Measurements from ENCODE around the gene KRT38.

The KRT38 gene

DNA sequence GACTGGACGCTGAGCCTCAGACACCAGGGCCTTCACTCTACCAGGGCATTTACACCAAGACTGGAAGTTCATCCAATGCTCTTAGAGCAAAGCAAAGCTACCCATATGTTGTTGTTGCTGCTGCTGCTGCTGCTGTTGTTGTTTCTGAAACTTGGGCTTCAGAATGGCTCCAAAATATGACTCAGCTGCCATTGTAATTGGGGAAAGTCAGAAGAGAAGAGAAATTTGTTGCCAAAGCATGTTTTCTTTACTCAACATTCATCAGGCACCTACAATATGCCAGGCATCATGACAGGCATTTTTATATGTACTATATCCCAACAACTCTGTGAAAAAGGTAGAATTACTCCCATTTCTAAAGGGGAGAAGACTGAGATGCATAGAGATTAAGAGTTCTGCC, 14.5 kb upstream of the KRT38 start:
- TF ChIP-seq, protein P1, sequence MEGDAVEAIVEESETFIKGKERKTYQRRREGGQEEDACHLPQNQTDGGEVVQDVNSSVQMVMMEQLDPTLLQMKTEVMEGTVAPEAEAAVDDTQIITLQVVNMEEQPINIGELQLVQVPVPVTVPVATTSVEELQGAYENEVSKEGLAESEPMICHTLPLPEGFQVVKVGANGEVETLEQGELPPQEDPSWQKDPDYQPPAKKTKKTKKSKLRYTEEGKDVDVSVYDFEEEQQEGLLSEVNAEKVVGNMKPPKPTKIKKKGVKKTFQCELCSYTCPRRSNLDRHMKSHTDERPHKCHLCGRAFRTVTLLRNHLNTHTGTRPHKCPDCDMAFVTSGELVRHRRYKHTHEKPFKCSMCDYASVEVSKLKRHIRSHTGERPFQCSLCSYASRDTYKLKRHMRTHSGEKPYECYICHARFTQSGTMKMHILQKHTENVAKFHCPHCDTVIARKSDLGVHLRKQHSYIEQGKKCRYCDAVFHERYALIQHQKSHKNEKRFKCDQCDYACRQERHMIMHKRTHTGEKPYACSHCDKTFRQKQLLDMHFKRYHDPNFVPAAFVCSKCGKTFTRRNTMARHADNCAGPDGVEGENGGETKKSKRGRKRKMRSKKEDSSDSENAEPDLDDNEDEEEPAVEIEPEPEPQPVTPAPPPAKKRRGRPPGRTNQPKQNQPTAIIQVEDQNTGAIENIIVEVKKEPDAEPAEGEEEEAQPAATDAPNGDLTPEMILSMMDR (IDR thresholded peaks at IDR 0.05): no peak
- Histone ChIP-seq H3K4me1 (peaks cover 2% of the 10 kb centered on the region), H3K9ac (no peak overlapping the region), H2AFZ (no peak overlapping the region), H3K79me2 (no peaks in the 10 kb centered on the region), H3K27ac (no peak overlapping the region), H3K36me3 (ENCODE audit: control insufficient read depth, insufficient read depth, low read length) (no peaks in the 10 kb centered on the region), H3K4me3 (ENCODE audit: low read depth, low read length) (no peak overlapping the region), H3K27me3 (ENCODE audit: control insufficient read depth, insufficient read depth, low read length) (no peaks in the 10 kb centered on the region), H3K9me3 (ENCODE audit: control insufficient read depth, low read length) (no peaks in the 10 kb centered on the region), H3K4me2 (ENCODE audit: low read length) (no peak overlapping the region)

DNA sequence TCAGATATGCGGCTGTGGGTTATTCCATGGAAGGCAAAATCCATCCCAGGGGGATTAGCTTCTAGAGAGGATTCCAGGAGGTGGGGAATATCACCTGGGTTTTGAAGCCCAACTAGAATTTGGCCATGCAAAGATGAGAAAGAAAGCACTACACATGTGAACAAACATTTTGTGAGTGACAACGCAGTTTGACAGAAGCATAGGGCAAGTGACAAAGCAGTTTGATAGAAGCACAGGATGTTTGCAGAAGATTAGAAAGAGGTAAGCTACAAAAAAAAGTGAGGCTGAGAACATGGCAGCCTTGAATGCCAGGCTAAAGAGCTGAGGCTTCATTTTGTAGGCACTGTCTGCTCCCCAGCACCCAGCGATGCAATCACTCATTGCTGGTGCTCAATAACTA, 12.3 kb upstream of the KRT38 start:
- Histone ChIP-seq H3K36me3 (ENCODE audit: control insufficient read depth, insufficient read depth, low read length) (no peaks in the 10 kb centered on the region), H3K9me3 (ENCODE audit: control insufficient read depth, low read length) (no peaks in the 10 kb centered on the region), H2AFZ (no peak overlapping the region), H3K27ac (no peak overlapping the region), H3K9ac (no peak overlapping the region), H3K4me3 (ENCODE audit: low read depth, low read length) (no peak overlapping the region), H3K4me1 (peaks cover 2% of the 10 kb centered on the region), H3K79me2 (no peaks in the 10 kb centered on the region), H3K4me2 (ENCODE audit: low read length) (no peak overlapping the region), H3K27me3 (ENCODE audit: control insufficient read depth, insufficient read depth, low read length) (no peaks in the 10 kb centered on the region)
- TF ChIP-seq, protein P1 (IDR thresholded peaks at IDR 0.05): no peak

DNA sequence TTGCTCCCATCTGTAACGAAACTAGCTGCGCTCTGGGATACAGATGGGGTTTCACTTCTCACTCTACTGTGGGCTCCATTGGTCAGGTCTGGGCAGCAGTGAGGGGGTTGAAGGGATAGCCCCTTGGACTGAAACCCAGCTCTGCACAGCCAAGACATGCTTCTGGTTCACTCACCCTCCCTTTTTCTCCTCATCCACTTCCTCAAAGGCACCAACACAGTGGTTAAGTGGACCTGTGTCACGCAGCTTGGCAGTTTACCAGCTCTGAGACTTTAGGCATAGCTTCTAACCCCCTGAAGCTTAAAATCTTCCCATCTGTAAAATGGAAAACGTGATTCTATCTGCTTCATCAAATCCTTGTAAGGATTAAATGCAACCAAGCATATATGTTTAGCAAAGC, 11.5 kb upstream of the KRT38 start:
- no peak overlapping the region for H3K9ac ChIP-seq
- no peak overlapping the region for H3K4me3 ChIP-seq (ENCODE audit: low read depth, low read length)
- no peaks in the 10 kb centered on the region for H3K9me3 ChIP-seq (ENCODE audit: control insufficient read depth, low read length)
- H3K36me3 ChIP-seq (ENCODE audit: control insufficient read depth, insufficient read depth, low read length): no peaks in the 10 kb centered on the region
- no peaks in the 10 kb centered on the region for H3K27me3 ChIP-seq (ENCODE audit: control insufficient read depth, insufficient read depth, low read length)
- no peak overlapping the region for H2AFZ ChIP-seq
- H3K4me2 ChIP-seq (ENCODE audit: low read length): no peak overlapping the region
- no peaks in the 10 kb centered on the region for H3K4me1 ChIP-seq
- no peaks in the 10 kb centered on the region for H3K79me2 ChIP-seq
- H3K27ac ChIP-seq: no peak overlapping the region
- TF ChIP-seq, protein P1 (IDR thresholded peaks at IDR 0.05): no peak

DNA sequence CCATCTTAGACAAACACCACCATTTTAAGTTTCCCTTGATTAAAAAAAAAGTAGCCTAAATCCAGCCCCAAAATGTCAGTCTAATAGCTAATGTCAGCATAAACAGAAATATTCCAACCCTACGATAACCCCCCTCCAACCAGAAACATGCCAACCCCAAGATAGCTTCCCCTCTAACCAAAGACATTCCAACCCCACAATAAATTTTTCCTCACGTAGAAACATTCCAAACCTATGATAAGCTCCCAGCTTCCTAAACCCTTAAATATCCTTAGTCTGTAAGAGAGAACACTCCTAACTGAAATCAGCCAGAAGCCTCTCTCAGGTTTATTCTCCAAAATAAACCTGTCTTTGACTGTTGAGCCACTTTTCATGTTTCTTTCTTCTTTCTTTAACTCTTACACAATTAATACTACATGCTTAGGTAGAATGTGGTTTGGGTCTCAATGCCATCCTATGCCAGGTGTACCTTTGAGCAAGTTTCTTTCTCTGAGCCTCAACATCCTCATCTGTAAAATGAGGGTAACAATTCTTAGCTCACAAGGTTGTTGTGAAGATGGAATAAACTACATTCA, 10.5 kb upstream of the KRT38 start:
- H3K79me2 ChIP-seq: no peaks in the 10 kb centered on the region
- no peak overlapping the region for H3K4me2 ChIP-seq (ENCODE audit: low read length)
- no peak overlapping the region for H3K4me3 ChIP-seq (ENCODE audit: low read depth, low read length)
- H3K9ac ChIP-seq: no peak overlapping the region
- H2AFZ ChIP-seq: no peak overlapping the region
- H3K27me3 ChIP-seq (ENCODE audit: control insufficient read depth, insufficient read depth, low read length): no peaks in the 10 kb centered on the region
- no peak overlapping the region for H3K27ac ChIP-seq
- TF ChIP-seq, protein P1 (IDR thresholded peaks at IDR 0.05): no peak
- H3K4me1 ChIP-seq: no peaks in the 10 kb centered on the region
- no peaks in the 10 kb centered on the region for H3K36me3 ChIP-seq (ENCODE audit: control insufficient read depth, insufficient read depth, low read length)
- no peaks in the 10 kb centered on the region for H3K9me3 ChIP-seq (ENCODE audit: control insufficient read depth, low read length)

DNA sequence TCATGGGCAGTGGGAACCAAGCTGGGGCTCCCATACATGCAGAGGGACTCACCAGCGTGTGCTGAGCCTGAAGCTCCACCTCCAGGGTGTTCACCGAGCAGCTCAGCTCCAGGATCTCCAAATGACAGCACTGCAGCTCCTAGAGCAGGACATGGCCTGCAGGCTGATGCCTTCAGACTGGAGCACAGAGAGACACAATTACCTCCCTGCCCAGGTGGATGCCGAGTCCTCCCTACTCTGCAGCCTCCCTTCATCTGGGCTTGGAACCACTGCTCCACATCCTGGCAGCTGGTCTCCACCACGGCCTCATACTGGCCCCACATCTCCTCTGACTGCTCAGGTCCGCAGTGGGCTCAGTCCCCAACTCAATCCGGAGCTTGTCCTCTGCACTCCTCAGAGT, 8.2 kb upstream of the KRT38 start:
- H3K27me3 ChIP-seq (ENCODE audit: control insufficient read depth, insufficient read depth, low read length): no peaks in the 10 kb centered on the region
- no peaks in the 10 kb centered on the region for H3K36me3 ChIP-seq (ENCODE audit: control insufficient read depth, insufficient read depth, low read length)
- H3K27ac ChIP-seq: no peak overlapping the region
- H2AFZ ChIP-seq: no peak overlapping the region
- no peaks in the 10 kb centered on the region for H3K4me1 ChIP-seq
- H3K79me2 ChIP-seq: no peaks in the 10 kb centered on the region
- H3K4me3 ChIP-seq (ENCODE audit: low read depth, low read length): no peak overlapping the region
- no peak overlapping the region for H3K9ac ChIP-seq
- no peak overlapping the region for H3K4me2 ChIP-seq (ENCODE audit: low read length)
- TF ChIP-seq, protein P1 (IDR thresholded peaks at IDR 0.05): no peak
- H3K9me3 ChIP-seq (ENCODE audit: control insufficient read depth, low read length): no peaks in the 10 kb centered on the region
